Measurements from ENCODE around the gene ZBTB18.

GRCh38 chr1:244083383-244083943 is 32.4 kb downstream of the ZBTB18 start:
- TF ChIP-seq POLR2AphosphoS5 (IDR thresholded peaks at IDR 0.05; ENCODE audit: low read depth, low read length) (no peak), POLR2A (IDR thresholded peaks at IDR 0.05; ENCODE audit: low read depth, low read length) (no peak)

All from GM12892 (cell line).